Liver (tissue), 3 donors: Measurements from ENCODE around the gene ANXA11.

ENCODE experiments used
- ATF3 ChIP-seq: IDR thresholded peaks from 2 replicates; pipeline ENCODE4 v1.6.1; 2016; ENCODE audit warnings: antibody characterized with exemption
- CTCF ChIP-seq: fragments of 150-350 bp; IDR thresholded peaks from 2 replicates; pipeline ENCODE4 v1.5.1; 2017; ENCODE audit warnings: improper control_type of control experiment, low read depth, low read length; ENCODE audit not compliant: missing input control
- EGR1 ChIP-seq, 2 donors: IDR thresholded peaks; 2 replicates each; pipeline ENCODE4 v1.6.1; 2016 to 2018; ENCODE audit warnings: antibody characterized with exemption in 2 of 2, low read depth in 2 of 2
- FOXA1 ChIP-seq: IDR thresholded peaks from 2 replicates; pipeline ENCODE4 v1.6.1; 2016; ENCODE audit warnings: antibody characterized with exemption
- GABPA ChIP-seq, 2 donors: IDR thresholded peaks in 1 of 2; conservative IDR thresholded peaks in 1 of 2; 2 replicates each; pipeline ENCODE4 v1.6.1; 2016; ENCODE audit warnings: antibody characterized with exemption in 2 of 2, mild to moderate bottlenecking in 1 of 2, moderate library complexity in 1 of 2
- JUND ChIP-seq, 2 donors: IDR thresholded peaks; 2 replicates each; pipeline ENCODE4 v1.6.1; 2016; ENCODE audit warnings: antibody characterized with exemption in 2 of 2
- MAX ChIP-seq: IDR thresholded peaks from 2 replicates; pipeline ENCODE4 v1.6.1; 2016; ENCODE audit warnings: antibody characterized with exemption
- RAD21 ChIP-seq, 2 donors: IDR thresholded peaks; 2 replicates each; pipeline ENCODE4 v1.6.1; 2016; ENCODE audit warnings: antibody characterized with exemption in 2 of 2, mild to moderate bottlenecking in 2 of 2
- REST ChIP-seq: IDR thresholded peaks from 2 replicates; pipeline ENCODE4 v1.6.1; 2016; ENCODE audit warnings: antibody characterized with exemption, mild to moderate bottlenecking
- SP1 ChIP-seq: IDR thresholded peaks from 2 replicates; pipeline ENCODE4 v1.6.1; 2018; ENCODE audit warnings: antibody characterized with exemption, mild to moderate bottlenecking
- TAF1 ChIP-seq: conservative IDR thresholded peaks from 2 replicates; pipeline ENCODE4 v1.6.1; 2016; ENCODE audit warnings: antibody characterized with exemption, mild to moderate bottlenecking
- YY1 ChIP-seq: IDR thresholded peaks from 2 replicates; pipeline ENCODE4 v1.6.1; 2016; ENCODE audit warnings: antibody characterized with exemption, mild to moderate bottlenecking
- ZBTB33 ChIP-seq: IDR thresholded peaks from 2 replicates; pipeline ENCODE4 v1.6.1; 2016; ENCODE audit warnings: antibody characterized with exemption
- donor health status: healthy.
- donor health status: healthy.

- no peak for TF ChIP-seq REST
- no peak for TF ChIP-seq CTCF
- no peak for TF ChIP-seq YY1
- no peak for TF ChIP-seq SP1
- no peak for TF ChIP-seq GABPA (IDR thresholded peaks at IDR 0.05 in 1 of 2, conservative IDR thresholded peaks at IDR 0.05 in 1 of 2)
- TF ChIP-seq TAF1, result no peak
- TF ChIP-seq MAX, result no peak
- no peak for TF ChIP-seq RAD21 (IDR thresholded peaks at IDR 0.05)
- TF ChIP-seq FOXA1, result no peak
- no peak for TF ChIP-seq ZBTB33
- TF ChIP-seq EGR1 (IDR thresholded peaks at IDR 0.05; ENCODE audit: low read depth in 2 of 2), result no peak
- TF ChIP-seq JUND (IDR thresholded peaks at IDR 0.05), result no peak
- TF ChIP-seq ATF3, result no peak
Measured at GRCh38 chr10:80144696-80145131, 60.6 kb downstream of the ANXA11 start.
